Naive thymus-derived CD8-positive, alpha-beta T cell (primary cell): ENCODE measurements around the gene REXO5. TPM values are rescaled to one million over a fixed set of nuclear protein-coding genes. Genes with fewer than 3 reads are reported as not detected.
"Not testable (repeated sequence)": the region's sequence is repeated elsewhere in the genome, so short reads cannot be mapped to it uniquely, and the experiment has no call there.

Experiments used
- ATAC-seq, 2 donors: fragments of 150-1000 bp; cut with Tn5 transposase in 1 of 2; sonication (Bioruptor Pico), chemical (Tn5 transposase) in 1 of 2; 1 replicate in 1 of 2; 2 replicates in 1 of 2; pipeline ENCODE4 v1.10.0; 2021; ENCODE audit warnings: mild to moderate bottlenecking in 2 of 2, moderate library complexity in 2 of 2
- POLR2A ChIA-PET: fragments of 350-600 bp; sonication (Branson Sonifier 250); formaldehyde crosslinking; loops from one replicate; lab custom pipeline; 2021; ENCODE audit warnings: antibody characterized with exemption; lab: Charles Lee
- DNase-seq, 10 donors: peaks; one replicate each; pipeline versions ENCODE4 v3.0.0 to v3.0.0-alpha.2; 2020 to 2022
- H3K27ac Mint-ChIP-seq, 10 donors: one replicate each; pipeline ENCODE4 v1.8.0; 2020 to 2022; ENCODE audit warnings: mild to moderate bottlenecking in 10 of 10, mixed read lengths in 10 of 10, moderate library complexity in 4 of 10, inconsistent platforms in 1 of 10
- H3K27me3 Mint-ChIP-seq, 5 donors: one replicate each; pipeline ENCODE4 v1.8.0; 2021 to 2022; ENCODE audit warnings: mixed read lengths in 5 of 5
- H3K36me3 Mint-ChIP-seq, 3 donors: one replicate each; pipeline ENCODE4 v1.8.0; 2020 to 2022; ENCODE audit warnings: mixed read lengths in 3 of 3, mild to moderate bottlenecking in 2 of 3, inconsistent platforms in 1 of 3
- H3K4me1 Mint-ChIP-seq, 4 donors: one replicate each; pipeline ENCODE4 v1.8.0; 2021 to 2022; ENCODE audit warnings: mixed read lengths in 4 of 4
- H3K4me3 Mint-ChIP-seq, 10 donors: one replicate each; pipeline ENCODE4 v1.8.0; 2020 to 2022; ENCODE audit warnings: mild to moderate bottlenecking in 10 of 10, mixed read lengths in 10 of 10, moderate library complexity in 6 of 10, inconsistent platforms in 1 of 10
- H3K9me3 Mint-ChIP-seq, 9 donors: one replicate each; pipeline ENCODE4 v1.8.0; 2020 to 2022; ENCODE audit warnings: mixed read lengths in 9 of 9, mild to moderate bottlenecking in 3 of 9, inconsistent platforms in 1 of 9, moderate library complexity in 1 of 9
- polyA plus RNA-seq, 3 donors: library from polyadenylated mRNA; unstranded; fragments of 300-500 nt; fragmentation: Illumina TruSeq; gene quantifications; one replicate each; pipeline ENCODE4 v1.2.3, GENCODE V29; 2021
- total RNA-seq, 8 experiments: library from RNA in 2 of 8; stranded (reverse) in 2 of 8; gene quantifications; one replicate each; pipeline ENCODE4 v1.2.3 and lab custom pipeline; 2021 to 2026

The REXO5 gene
- 1 to 10 TPM in 1 of 2 experiments, under 1 TPM in 1; 0.60 to 1.4 TPM for total RNA-seq
- polyA plus RNA-seq = under 1 TPM; 0.41 to 0.61 (median 0.51) TPM
- 0.30 to 1.5 (median 0.60) reads per million in 6 experiments for total RNA-seq (lab: John Stamatoyannopoulos, UW)

DNA sequence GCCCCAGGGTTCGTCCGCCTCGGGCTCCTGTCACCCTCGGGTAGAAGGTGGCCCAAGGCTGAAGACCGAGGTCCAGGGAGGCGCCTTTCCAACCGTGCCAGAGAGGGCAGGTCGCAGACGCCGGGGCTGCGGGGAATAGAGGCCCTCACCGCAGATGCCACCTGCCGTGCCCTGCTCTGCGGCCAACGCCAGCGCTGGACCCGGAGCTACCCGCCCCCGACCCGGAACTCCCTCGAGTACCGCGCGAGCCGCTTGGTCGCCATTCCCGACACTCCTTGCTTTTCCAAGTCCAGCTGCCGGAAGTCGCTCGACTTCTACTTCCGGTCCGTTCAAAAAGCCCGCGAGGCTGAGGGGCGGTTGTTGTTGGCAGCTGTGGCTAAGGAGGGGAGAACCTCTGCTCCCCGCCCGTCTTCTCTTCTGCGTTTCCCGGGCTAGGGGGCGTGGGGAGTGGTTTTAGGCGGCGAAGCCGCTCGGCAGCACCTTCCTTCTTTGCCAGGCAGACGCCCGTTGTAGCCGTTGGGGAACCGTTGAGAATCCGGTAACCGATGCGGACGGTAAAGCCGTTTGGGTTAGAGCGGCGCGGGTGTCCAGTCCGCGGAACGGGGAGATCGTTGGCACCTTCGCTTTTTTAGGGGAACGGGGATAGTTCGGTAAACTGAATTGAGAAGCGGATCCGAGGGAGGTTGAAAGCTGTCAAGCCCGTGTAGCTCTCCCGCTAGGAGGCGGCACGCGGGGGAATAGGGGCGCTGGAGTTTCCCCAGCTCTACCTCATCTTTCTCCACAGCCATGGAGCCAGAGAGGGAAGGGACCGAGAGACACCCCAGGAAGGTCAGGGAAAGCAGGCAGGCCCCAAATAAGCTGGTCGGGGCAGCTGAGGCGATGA, at the start of gene REXO5, which contains the start of gene ERI2:
REXO5 (plus strand) TSS at position 360 of the 883 bp plus-strand sequence; CDS start at position 787, 427 bp downstream.
ERI2 (minus strand) TSS at position 305 of the 883 bp plus-strand sequence; CDS start at position 263, 42 bp downstream.
- Mint-ChIP-seq H3K27ac (peak within 1 kb of the TSS; percentile 85 to 97 (median 93)), H3K27me3 (peaks cover 0 to 4% (median 0%) of the 10 kb centered on the region in 5 donors), H3K4me3 (peak within 1 kb of the TSS; percentile 91 to 99 (median 98)), H3K4me1 (peaks cover 7 to 27% (median 18%) of the 10 kb centered on the region in 4 donors), H3K36me3 (no peaks in the 10 kb centered on the region), H3K9me3 (no peaks in the 10 kb centered on the region)
- DNase-seq = peak; percentile 50 to 84 (median 66)
- ATAC-seq = peak; percentile 90 to 94
- POLR2A ChIA-PET = interaction anchor here (1.2 kb wide), 1 partner anchor 38 kb away, joined by 4 read pairs; no protein-coding TSS in a partner anchor

DNA sequence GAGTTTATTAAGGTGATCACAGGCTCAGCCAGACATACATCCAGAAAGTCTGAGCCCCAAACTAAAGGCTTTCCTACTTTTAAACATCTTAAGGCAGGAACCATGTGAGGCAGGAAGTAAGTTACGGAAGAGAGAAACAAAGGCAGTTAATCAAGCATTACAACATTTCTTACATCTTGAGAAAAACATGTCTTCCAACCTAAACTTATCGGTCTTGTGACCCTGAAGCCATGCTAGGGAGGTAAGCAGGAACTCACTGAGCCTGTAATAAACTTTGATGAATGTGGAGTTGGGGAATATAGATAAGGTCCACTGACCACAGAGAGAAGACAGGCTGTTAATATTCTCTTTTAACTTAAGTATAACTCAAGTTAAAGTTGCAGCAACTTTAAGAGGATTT, 46.0 kb upstream of the REXO5 start:
- no peak overlapping the region for H3K27ac Mint-ChIP-seq
- no peak for ATAC-seq

GRCh38 chr16:20761175-20761574, 45.2 kb upstream of the REXO5 start:
- POLR2A ChIA-PET = no interaction called here
- DNase-seq (no peak), ATAC-seq (no peak)
- Mint-ChIP-seq H3K27ac (peak overlapping the region in 4 of 10 donors; percentile 27 to 85 (median 50)), H3K36me3 (peaks cover 5 to 24% (median 14%) of the 10 kb centered on the region in 3 donors), H3K4me3 (peak overlapping the region in 1 of 10 donors; percentile 54), H3K27me3 (no peaks in the 10 kb centered on the region), H3K9me3 (peaks cover 0 to 13% (median 8%) of the 10 kb centered on the region in 9 donors), H3K4me1 (peaks cover 15 to 37% (median 32%) of the 10 kb centered on the region in 4 donors)

More for the DNA sequence above, 46.0 kb upstream of the REXO5 start:
- no peak for DNase-seq
- Mint-ChIP-seq H3K36me3 (peaks cover 5 to 23% (median 14%) of the 10 kb centered on the region in 3 donors), H3K4me1 (peaks cover 13 to 35% (median 29%) of the 10 kb centered on the region in 4 donors), H3K9me3 (peaks cover 0 to 13% (median 8%) of the 10 kb centered on the region in 9 donors), H3K4me3 (no peak overlapping the region), H3K27me3 (no peaks in the 10 kb centered on the region)
- POLR2A ChIA-PET = no interaction called here

- H3K36me3 Mint-ChIP-seq = peaks cover 5 to 24% (median 14%) of the 10 kb centered on the region in 3 donors
- H3K4me1 Mint-ChIP-seq = peaks cover 15 to 37% (median 32%) of the 10 kb centered on the region in 4 donors
- H3K4me3 Mint-ChIP-seq = peak overlapping the region; percentile 23 to 97 (median 94)
- no peak for DNase-seq
- no peaks in the 10 kb centered on the region for H3K27me3 Mint-ChIP-seq
- peak overlapping the region; percentile 44 to 97 (median 96) for H3K27ac Mint-ChIP-seq
- ATAC-seq = no peak
- H3K9me3 Mint-ChIP-seq = peaks cover 0 to 13% (median 6%) of the 10 kb centered on the region in 9 donors
- POLR2A ChIA-PET = interaction anchor here (1.3 to 1.4 kb wide), 2 partner anchors 21 to 138 kb away, joined by 5 to 11 read pairs; partner anchors contain the start of genes DCUN1D3, LYRM1 and THUMPD1
Observed at GRCh38 chr16:20762404-20763123, 43.8 kb upstream of the REXO5 start.

GRCh38 chr16:20763461-20764232, 42.7 kb upstream of the REXO5 start, which contains the start of gene ACSM3:
Gene ACSM3, plus strand, starts transcription at chr16:20764014. Its CDS starts 6,021 bp downstream, at chr16:20770035.
- Mint-ChIP-seq H3K4me1 (peaks cover 15 to 37% (median 32%) of the 10 kb centered on the region in 4 donors), H3K4me3 (peak within 1 kb of the TSS; percentile 84 to 97 (median 94)), H3K36me3 (peaks cover 5 to 24% (median 14%) of the 10 kb centered on the region in 3 donors), H3K9me3 (peaks cover 0 to 13% (median 6%) of the 10 kb centered on the region in 9 donors), H3K27me3 (no peaks in the 10 kb centered on the region), H3K27ac (peak within 1 kb of the TSS; percentile 63 to 98 (median 96))
- DNase-seq = peak in 9 of 10 donors; percentile 50 to 83 (median 72)
- POLR2A ChIA-PET = interaction anchor here (1.0 to 1.4 kb wide), 4 partner anchors 12 to 137 kb away, joined by 3 to 11 read pairs (median 4); partner anchors contain the start of genes DCUN1D3, LYRM1 and THUMPD1
- ATAC-seq = peak; percentile 98

DNA sequence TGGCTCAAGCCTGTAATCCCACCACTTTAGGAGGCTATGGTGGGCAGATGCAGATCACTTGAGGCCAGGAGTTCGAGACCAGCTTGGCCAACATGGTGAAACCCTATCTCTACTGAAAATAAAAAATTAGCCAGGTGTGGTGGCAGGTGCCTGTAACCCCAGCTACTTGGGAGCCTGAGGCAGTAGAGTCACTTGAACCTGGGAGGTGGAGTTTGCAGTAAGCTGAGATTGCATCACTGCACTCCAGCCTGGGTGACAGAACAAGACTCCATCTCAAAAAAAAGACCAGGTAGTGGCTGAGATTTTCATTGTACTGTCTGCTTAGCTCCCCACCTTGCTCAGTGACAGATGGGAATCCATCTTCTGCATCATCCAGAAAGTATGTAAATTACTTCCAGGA, 41.9 kb upstream of the REXO5 start:
- POLR2A ChIA-PET = interaction anchor here (1.0 to 1.3 kb wide), 2 partner anchors 13 to 24 kb away, joined by 3 to 4 read pairs; no protein-coding TSS in a partner anchor
- Mint-ChIP-seq H3K27ac (peak overlapping the region in 3 of 10 donors; percentile 9 to 87 (median 63)), H3K4me3 (peak overlapping the region in 4 of 10 donors; percentile 11 to 94 (median 53)), H3K4me1 (peaks cover 15 to 37% (median 32%) of the 10 kb centered on the region in 4 donors), H3K36me3 (peaks cover 5 to 22% (median 14%) of the 10 kb centered on the region in 3 donors), H3K9me3 (peaks cover 0 to 13% (median 3%) of the 10 kb centered on the region in 9 donors)
- H3K27me3 Mint-ChIP-seq, ATAC-seq, DNase-seq: not testable (repeated sequence)

DNA sequence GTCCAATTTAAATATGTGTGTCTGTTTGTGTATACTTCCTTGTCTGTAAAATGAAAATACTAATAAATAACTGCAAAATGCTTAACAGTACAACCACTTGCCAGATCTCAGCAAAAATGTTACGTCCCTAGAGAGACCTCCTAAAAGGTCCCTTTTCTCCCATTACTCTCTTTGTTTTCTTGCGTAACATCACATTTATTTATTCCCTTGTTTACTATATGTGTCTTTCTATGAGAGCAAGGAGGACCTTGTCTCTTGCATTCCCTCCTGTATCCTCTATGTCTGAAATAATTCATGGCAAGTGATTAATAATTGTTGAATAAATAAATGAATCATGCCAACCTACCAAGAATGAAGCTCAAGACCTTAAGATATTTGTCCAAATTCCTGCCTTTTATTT, 40.6 kb upstream of the REXO5 start:
- H3K27ac Mint-ChIP-seq = no peak overlapping the region
- DNase-seq = no peak
- H3K9me3 Mint-ChIP-seq = peaks cover 0 to 8% (median 0%) of the 10 kb centered on the region in 9 donors
- H3K4me1 Mint-ChIP-seq = peaks cover 15 to 37% (median 32%) of the 10 kb centered on the region in 4 donors
- ATAC-seq = no peak
- H3K4me3 Mint-ChIP-seq = peak overlapping the region in 1 of 10 donors; percentile 22
- POLR2A ChIA-PET = no interaction called here
- peaks cover 9 to 14% (median 13%) of the 10 kb centered on the region in 3 donors for H3K36me3 Mint-ChIP-seq
- H3K27me3 Mint-ChIP-seq = no peaks in the 10 kb centered on the region

GRCh38 chr16:20766294-20766693, 40.0 kb upstream of the REXO5 start:
- ATAC-seq (no peak), DNase-seq (no peak)
- POLR2A ChIA-PET = no interaction called here
- H3K36me3 Mint-ChIP-seq = peaks cover 7 to 12% (median 7%) of the 10 kb centered on the region in 3 donors
- H3K27me3 Mint-ChIP-seq = no peaks in the 10 kb centered on the region
- peaks cover 15 to 39% (median 32%) of the 10 kb centered on the region in 4 donors for H3K4me1 Mint-ChIP-seq
- no peak overlapping the region for H3K27ac Mint-ChIP-seq
- no peak overlapping the region for H3K4me3 Mint-ChIP-seq
- H3K9me3 Mint-ChIP-seq = peaks cover 0 to 5% (median 0%) of the 10 kb centered on the region in 9 donors

DNA sequence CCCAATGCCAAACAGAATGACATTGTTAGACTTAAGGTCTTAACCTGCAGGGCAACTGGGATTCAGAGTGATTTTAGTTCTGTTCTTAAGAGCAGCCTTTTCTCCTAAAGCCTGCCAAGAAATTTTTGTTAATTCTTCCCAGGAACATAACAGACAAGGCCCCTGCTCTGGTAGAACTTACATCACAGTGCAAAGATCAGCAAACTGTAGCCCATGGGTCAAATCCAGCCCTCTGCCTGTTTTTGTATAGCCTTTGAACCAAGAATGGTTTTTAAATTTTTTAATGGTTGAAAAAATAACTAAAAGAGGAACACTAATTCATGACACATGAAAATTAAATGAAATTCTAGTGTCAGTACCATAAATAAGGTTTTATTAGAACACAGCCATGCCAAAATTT, 38.8 kb upstream of the REXO5 start:
- H3K27me3 Mint-ChIP-seq = no peaks in the 10 kb centered on the region

DNA sequence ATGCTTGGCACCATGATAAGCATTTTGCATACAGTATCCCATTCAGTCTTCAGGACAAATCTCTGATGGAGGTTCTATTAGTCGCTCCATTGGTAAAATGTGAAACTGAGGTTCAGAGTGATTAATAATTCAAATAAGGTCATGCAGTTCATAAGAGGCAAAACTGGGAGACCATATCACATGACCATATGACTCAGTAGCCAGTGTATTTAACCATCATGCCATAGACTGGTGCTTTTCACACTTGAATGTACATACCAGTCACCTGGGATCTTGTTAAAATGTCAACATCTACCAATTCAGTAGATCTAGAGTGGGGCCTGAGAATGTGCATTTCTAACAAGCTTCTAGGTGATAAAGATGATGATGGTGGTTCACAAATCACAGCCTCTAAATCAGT, 38.2 kb upstream of the REXO5 start:
- POLR2A ChIA-PET = no interaction called here
- Mint-ChIP-seq H3K4me3 (no peak overlapping the region), H3K36me3 (peaks cover 0 to 12% (median 2%) of the 10 kb centered on the region in 3 donors), H3K4me1 (peaks cover 8 to 22% (median 19%) of the 10 kb centered on the region in 4 donors), H3K27me3 (no peaks in the 10 kb centered on the region), H3K27ac (no peak overlapping the region), H3K9me3 (no peaks in the 10 kb centered on the region)
- ATAC-seq = no peak
- DNase-seq = no peak

More for the DNA sequence above, 38.8 kb upstream of the REXO5 start:
- DNase-seq = no peak
- Mint-ChIP-seq H3K27ac (no peak overlapping the region), H3K9me3 (no peaks in the 10 kb centered on the region), H3K4me3 (no peak overlapping the region), H3K4me1 (peaks cover 10 to 27% (median 24%) of the 10 kb centered on the region in 4 donors), H3K36me3 (peaks cover under 1 to 9% (median 2%) of the 10 kb centered on the region in 3 donors)
- POLR2A ChIA-PET = no interaction called here
- no peak for ATAC-seq

DNA sequence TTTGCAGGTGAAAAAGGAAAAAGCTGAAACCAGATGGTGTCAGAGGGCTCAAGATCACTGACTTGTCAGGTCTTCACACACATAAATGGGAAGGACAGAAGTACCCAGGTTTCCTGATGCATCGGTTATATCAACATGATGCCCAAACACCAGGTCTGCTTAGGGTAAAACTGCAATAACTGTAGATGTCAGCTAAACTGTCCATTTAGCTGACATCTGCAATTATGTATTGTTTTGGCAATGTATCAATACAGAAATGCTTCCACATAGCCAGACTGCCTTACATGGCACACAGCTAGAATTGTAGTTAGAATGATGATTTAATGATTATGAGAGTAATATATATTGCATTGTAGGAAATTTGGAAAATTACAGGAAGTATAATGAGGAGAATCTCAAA, 37.5 kb upstream of the REXO5 start:
- POLR2A ChIA-PET = no interaction called here
- Mint-ChIP-seq H3K27ac (no peak overlapping the region), H3K27me3 (no peaks in the 10 kb centered on the region), H3K4me3 (no peak overlapping the region), H3K4me1 (peaks cover 8 to 22% (median 14%) of the 10 kb centered on the region in 4 donors), H3K36me3 (peaks cover 0 to 16% (median 2%) of the 10 kb centered on the region in 3 donors), H3K9me3 (no peaks in the 10 kb centered on the region)
- ATAC-seq (no peak), DNase-seq (no peak)
